GM06990 (cell line): Measurements from ENCODE around the gene SLC25A33.

ENCODE experiments used
- DNase-seq: peaks from one replicate; pipeline ENCODE4 v3.0.0-alpha.2; 2011; ENCODE audit not compliant: insufficient read length; ENCODE audit errors: extremely low read depth
- H3K27me3 ChIP-seq: replicated peaks from 2 replicates; pipeline ENCODE4 v1.6.0; 2011; ENCODE audit warnings: low read length; ENCODE audit not compliant: control insufficient read depth, insufficient read depth
- H3K36me3 ChIP-seq: 2 replicates; pipeline ENCODE4 v1.5.1; 2011; ENCODE audit warnings: low read length; ENCODE audit not compliant: control insufficient read depth, insufficient read depth
- H3K4me3 ChIP-seq: replicated peaks from 2 replicates; pipeline ENCODE4 v1.5.1; 2011; ENCODE audit warnings: low read depth, mild to moderate bottlenecking, control low read depth, low read length
- CTCF ChIP-seq: IDR thresholded peaks from 2 replicates; pipeline ENCODE4 v1.5.1; 2011; ENCODE audit warnings: low read length, control low read depth, mild to moderate bottlenecking, inconsistent platforms; ENCODE audit not compliant: insufficient read depth, poor library complexity, severe bottlenecking

The SLC25A33 gene

GRCh38 chr1:9591669-9592509 lies 52.6 kb downstream of the SLC25A33 start:
- Histone ChIP-seq H3K27me3 (no peaks in the 10 kb centered on the region), H3K36me3 (peaks cover 2% of the 10 kb centered on the region), H3K4me3 (no peak overlapping the region)
- TF ChIP-seq CTCF: no peak
- no peak for DNase-seq

- Histone ChIP-seq H3K27me3 (no peaks in the 10 kb centered on the region), H3K36me3 (peaks cover 5% of the 10 kb centered on the region), H3K4me3 (no peak overlapping the region)
- DNase-seq: no peak
- no peak for TF ChIP-seq CTCF
Measured at GRCh38 chr1:9592510-9593075, 53.3 kb downstream of the SLC25A33 start.

GRCh38 chr1:9593147-9593491 lies 53.9 kb downstream of the SLC25A33 start:
- no peak overlapping the region for H3K4me3 ChIP-seq
- no peak for DNase-seq
- no peaks in the 10 kb centered on the region for H3K27me3 ChIP-seq
- no peak for TF ChIP-seq CTCF
- H3K36me3 ChIP-seq: peaks cover 9% of the 10 kb centered on the region

- Histone ChIP-seq H3K27me3 (no peaks in the 10 kb centered on the region), H3K4me3 (no peak overlapping the region; the same call in 1 of the 2 replicates), H3K36me3 (peaks cover 12% of the 10 kb centered on the region)
- TF ChIP-seq CTCF: no peak
- DNase-seq: peak; percentile 65
Measured at GRCh38 chr1:9593492-9594465, 54.5 kb downstream of the SLC25A33 start.

GRCh38 chr1:9594471-9595155 lies 55.3 kb downstream of the SLC25A33 start:
- Histone ChIP-seq H3K27me3 (no peaks in the 10 kb centered on the region), H3K36me3 (peaks cover 12% of the 10 kb centered on the region), H3K4me3 (no peak overlapping the region)
- no peak for TF ChIP-seq CTCF
- no peak for DNase-seq
